GM11168 (cell line): ENCODE measurements around the gene KIRREL3.
"Not testable (repeated sequence)": the region's sequence is repeated elsewhere in the genome, so short reads cannot be mapped to it uniquely, and the experiment has no call there.

Experiments used
- in situ Hi-C: fragments of 300-500 bp; cut with MboI; formaldehyde crosslinking; loops from one replicate; pipeline ENCODE4 v1.12.0; 2022; ENCODE audit warnings: low sequenced_read_pairs; ENCODE audit not compliant: unreplicated experiment

Gene KIRREL3

DNA sequence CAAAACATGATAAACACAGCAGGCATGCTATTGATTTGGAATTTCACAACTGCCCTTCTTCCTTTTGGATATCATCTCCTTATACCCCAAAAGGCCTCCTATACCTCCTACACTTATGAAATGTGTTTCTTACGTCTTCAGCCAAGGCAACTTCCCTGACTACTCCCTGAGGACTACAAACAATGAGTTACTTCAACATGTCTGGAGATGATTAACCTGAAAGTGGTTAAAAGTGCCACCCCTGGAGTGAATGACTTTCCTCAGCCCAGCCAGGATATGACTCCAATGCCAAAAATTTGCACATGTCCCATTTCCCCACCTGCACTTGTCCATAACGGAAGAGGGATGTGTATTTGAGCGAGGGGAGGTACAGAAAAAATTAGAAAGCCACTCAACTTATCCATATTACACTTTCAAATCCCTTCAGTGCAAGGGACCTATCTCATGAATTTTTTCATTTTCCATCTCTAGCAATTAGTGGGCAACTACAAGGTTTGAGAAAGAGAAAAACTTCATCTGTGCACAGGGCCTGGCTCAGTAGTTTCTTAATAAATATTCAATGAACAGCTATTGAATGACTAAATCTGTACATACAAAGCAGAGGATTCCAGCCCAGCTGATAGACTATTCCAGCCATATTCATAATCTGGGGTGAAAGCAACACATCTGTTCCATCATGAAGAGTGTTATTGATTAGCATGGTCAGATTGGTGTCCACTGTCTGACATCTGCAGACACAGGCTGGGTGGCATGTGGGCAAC is 36.8 kb downstream of the KIRREL3 start:
- in situ Hi-C loops: no loop called here

DNA sequence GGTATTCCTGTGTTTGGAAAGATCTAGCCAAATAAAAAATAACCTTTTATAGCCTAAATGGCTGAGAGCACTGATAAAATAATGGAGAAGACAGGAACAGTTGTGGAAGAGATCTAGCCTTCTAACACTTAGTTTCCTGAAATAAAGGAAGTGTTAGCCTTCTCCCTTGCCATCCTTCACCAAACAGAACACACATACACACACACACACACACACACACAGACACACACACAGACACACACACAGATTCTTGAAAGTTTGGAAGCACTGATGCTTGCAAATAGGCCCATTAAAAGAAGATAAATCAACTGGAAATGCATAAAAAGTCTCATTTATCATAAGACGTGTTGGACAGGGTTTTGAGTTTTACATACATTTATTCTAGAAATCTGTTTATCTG is 37.5 kb downstream of the KIRREL3 start:
- in situ Hi-C loops: no loop called here

DNA sequence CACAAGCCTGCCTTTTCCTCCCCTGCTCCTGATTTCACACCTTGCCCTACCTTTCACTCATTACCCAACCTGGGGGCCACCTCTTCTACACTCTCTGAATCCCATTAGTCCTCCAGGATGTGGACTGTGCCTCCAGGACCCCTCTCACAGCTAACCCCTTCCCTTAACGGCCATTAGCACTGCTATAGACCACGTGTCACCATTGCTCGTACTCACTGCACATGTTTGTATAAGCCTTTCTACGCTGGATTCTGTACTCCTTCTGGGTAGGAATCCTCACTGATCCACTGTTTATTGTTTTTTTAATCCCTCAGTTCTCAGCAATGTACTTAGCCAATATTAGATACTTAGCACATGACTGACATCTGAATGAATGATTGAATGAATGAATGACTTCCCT is 40.9 kb downstream of the KIRREL3 start:
- in situ Hi-C loops: no loop called here

DNA sequence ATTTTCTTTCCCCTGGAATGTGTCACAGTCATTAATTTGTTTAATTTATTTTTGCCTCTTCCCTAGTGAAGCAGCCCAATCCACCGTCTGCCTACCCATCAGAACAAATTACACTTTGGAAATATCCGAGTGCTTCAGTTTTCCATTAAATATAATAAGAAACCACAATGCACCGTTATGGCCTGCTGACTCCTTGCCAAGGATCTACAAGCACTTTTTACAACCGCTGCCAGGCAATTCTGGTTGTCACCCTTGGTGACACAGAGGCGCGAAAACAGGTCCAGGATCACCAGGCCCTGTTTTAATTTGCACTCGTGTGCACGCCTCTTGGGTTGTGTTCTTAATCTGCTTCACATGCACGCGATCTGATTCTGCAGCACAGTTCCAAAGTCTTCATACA is 43.9 kb downstream of the KIRREL3 start:
- in situ Hi-C loops: no loop called here

DNA sequence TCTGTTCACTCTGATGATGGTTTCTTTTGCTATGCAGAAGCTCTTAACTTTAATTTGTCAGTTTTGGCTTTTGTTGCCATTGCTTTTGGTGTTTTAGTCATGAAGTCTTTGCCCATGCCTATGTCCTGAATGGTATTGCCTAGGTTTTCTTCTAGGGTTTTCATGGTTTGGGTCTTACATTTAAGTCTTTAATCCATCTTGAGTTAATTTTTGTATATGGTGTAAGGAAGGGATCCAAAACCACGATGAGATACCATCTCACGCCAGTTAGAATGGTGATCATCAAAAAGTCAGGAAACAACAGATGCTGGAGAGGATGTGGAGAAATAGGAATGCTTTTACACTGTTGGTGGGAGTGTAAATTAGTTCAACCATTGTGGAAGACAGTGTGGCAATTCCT is 48.0 kb downstream of the KIRREL3 start:
- in situ Hi-C loops: not testable (repeated sequence)

DNA sequence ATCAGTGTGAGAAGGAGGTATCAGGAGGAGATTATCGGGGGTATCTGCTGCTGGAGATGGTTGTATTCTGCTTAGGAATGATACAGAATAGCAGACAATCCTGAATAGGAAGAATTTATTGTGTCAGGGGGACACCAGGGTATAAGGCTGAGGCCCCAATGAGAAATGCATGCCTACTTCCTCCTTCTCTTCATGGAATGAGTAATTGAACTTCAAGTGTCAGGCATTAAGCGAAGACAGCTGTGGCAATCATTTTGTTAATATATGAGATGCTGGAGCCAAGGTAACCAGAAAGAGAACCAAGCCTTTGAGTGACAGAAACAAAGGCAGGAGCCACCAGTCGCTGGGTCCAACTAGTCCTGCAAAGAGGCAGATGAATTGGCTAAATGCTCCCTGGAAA is 49.1 kb downstream of the KIRREL3 start:
- in situ Hi-C loops: no loop called here

DNA sequence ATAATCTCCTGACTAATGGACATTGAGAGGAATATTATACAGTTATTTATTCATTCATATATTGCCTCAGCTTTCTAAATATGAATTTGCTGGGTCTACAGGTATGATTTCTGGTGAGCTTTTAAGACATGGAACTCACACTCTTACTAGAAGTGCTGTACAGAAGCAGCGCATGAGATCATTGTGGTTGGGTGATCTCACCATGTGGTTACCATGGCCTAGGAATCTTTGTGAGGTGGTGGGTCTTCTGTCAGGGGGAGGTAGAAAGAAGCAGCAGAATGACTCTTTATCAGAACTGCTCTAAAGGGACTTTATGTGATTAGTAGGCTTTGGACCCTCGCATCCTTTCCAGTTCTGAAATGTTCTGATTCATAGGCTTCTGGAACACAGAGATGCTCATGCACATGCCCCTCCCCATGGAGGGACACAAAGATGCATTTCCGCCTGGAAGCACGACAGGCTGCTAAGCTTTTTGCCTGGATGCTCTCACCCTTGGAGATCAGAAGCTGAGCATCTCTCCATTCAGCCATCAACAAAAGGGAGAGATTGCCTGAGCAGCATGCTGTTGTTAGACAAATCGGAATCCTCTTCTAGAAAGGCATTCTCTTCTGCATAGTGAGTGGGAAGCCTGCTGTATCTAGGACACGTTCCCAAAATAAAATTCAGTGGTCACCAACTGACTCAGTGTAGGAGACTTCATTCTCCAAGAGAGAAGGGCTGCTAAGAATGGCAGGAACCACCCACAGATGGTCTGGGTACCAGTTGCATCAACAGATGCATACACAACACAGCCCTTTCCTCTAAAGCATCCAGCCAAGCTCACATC is 51.3 kb downstream of the KIRREL3 start:
- in situ Hi-C loops: no loop called here

DNA sequence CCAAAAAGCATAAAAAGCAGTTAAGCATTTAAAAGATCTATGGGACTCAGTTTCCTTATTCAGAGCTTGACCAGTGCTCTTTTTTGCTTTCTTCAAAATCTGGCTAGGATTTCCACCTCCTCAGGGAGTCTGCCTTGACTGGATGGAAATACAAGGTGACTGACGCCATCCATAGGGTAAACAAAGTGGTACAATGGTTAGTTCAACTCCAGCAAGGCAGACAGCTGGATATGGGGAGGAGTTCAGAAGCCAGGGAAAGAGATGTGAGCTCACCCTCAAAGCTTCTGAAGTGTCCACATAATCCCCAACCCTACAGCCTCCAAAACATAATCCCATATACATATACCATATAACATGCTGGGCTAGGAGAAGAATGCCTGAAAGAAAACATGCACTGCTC is 52.0 kb downstream of the KIRREL3 start:
- in situ Hi-C loops: no loop called here

DNA sequence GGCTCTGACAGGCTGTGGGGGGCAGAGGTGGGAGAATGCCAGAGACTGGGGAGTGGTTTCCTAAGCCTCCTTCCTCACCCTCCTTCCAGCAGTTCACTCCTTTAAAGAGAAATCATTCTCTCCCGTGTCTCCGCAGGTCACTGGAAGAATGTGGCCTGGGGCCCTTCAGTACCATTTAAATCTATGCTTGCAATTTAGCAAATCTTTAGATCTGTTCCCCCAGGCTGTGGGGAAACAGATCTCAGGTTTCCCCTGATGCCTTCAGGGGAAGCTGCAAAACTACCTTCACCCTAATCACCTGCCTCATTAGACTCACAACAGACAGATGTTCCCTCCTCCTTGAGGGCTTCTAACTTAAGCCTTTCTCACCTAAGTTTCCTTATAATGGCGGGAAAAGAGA is 55.3 kb downstream of the KIRREL3 start:
- in situ Hi-C loops: no loop called here

DNA sequence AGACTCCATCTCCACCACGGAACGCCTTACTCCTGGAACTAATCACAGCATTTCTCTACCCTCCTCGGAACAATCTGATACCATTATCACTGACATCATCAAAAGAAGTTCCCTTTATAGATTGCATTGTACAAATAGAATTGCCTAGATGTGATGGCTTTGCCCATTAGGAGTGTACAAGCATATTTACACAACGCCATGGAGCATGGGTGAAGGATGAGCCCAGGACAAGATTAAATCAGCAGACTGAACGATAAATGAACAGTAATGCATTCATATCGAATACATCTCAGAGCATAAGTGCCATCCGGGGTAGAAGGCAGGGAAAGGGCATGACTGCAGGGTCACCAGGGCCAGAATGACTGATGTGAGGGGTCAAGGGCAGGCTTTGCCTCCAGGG is 57.3 kb downstream of the KIRREL3 start:
- in situ Hi-C loops: no loop called here

DNA sequence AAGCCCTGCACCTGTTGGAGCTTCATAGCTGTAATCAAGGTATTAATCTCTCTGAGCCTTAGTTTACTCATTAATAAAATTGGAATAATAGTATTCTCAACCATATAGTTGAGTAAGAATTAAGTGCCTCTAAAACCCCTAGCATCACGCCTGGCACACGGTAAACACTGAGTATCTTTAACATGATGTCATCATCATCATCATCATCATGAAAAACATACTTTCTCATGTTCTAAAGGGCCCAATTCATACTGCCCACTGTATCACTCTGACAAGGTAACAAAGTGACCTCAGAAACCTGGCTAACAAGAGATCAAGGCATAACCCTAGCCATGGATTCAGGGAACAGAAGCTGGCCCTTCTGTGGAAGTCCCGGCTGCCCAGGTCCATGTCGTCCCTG is 58.4 kb downstream of the KIRREL3 start:
- in situ Hi-C loops: no loop called here

DNA sequence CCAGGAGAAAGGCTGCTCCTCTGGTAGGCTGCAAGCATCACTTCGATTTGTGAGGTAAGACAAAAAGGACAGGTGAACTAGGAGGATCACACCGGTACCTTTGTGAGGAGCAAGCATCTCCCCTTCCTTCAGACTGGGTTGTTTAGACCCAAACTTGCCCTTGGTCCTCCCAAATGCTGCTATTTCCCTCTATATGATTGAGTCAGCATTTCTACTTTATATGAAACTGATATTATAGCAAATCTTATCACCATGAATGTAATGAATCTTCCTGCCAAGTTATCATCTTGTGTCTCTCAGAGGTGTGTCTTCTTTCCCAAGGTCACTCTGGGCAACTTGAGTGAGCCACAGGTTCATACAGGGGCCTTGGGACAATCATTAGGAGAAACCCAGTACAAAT is 61.0 kb downstream of the KIRREL3 start:
- in situ Hi-C loops: no loop called here

DNA sequence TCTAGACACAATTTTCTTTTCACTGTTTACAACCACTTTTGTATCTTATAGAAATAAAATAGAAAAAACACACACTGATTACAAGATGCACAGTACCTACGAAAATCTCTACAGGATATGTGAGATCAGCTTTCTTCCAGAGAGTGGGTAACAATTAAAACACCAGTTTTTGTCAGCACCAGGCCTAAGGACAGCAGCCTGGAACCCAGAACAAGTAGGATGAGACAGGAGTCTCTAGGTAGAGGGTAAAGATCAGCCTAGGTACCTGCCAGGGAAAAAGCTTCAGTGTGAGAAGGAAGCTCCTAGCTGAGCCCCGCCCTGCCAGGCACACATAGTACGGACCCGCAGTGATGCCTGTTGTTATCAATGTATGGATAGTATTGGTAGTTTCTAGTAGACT is 61.9 kb downstream of the KIRREL3 start:
- in situ Hi-C loops: no loop called here

DNA sequence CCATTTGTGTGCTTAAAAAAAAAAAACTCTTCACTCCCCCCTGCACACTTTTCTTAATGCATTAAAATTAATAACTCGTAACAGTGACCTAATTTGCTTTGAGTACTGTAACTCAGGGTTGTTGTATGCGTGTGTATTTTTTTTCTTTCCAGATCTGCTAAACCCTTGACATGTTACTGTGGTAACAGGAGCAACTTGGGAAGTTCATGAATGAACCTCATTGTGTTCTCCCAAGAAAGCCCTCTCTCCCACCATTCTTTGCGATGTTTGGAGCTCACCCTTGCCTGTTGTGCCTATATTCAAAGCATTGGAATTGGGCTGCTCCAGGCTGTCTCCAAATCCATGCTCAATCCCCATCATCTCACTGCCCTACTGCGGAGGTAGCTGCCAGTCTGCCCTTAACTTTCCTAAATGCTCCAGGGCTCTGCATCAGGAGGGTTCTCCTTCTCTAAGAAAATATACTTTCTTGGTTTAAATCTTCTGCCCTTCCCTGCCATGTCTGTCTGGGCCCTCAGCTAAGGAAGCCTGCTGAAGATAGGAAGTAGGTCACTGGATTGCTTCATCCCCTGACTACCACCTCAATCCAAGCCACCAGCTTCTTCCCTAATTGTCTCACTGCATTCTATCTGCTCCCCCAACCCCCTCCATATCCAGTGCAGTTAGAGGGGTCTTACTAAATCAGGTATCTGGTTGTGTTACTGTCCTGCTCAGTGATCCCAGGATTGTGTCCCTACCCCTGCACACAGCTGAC is 70.3 kb downstream of the KIRREL3 start:
- in situ Hi-C loops: no loop called here

DNA sequence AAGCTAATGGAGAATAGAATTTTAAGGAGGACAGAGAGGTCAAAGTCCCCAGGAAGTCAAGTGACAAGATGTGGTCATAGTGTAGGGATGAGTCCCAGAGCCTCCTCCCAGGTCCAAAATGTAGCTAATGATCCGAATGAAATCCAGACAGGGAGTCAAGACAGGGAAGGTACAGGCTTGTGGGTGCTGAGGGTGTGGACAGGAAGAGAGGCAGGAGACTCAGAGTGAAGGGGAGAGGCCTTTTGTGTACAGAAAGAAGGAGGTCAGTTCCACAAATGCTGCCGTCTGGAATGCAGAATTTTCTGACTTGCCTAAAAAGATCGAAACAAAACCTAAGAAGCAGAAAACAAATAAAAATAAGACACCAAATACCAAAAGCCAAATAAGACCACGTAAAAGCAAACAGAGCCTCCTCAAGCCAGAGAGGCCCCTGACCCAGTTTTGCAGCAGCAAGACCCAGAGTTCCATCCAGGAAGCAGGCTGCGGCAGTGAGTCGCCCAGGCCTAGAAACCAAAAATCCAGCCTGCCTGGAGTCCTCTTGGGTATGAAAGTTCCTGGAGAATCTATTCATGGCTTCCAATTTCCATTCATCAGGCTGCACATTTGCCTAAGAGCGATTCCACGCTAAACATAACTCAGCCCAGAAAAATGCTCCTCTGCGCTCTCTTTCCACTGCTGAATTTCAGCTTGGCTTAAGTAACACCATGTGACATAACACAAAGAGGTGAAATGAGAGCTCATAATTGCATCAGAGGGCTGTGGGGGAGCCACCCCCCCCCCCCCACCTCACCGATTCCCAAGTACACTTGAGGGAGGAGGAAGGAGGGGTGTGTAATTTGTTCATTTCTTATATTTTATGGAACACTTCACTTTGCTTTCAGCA is 71.2 kb downstream of the KIRREL3 start:
- in situ Hi-C loops: no loop called here

DNA sequence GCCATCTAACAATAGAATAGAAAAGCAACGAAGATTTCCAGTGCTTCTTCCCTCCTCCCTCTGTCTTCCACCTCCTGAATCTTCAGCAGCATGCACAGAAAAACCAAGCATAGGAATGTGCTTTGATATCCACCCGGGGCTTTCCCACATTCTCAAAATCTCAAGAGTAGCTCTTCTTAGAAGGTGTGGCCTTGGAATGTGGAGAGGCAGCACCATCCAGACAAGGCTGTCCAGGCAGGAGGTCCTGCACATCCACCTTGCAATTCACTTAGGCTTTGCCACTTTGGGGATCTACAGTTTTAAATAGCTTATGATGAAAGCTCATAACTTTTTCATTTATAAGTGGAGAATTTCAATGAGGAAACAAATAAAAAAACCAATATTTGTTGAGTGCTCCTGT is 72.9 kb downstream of the KIRREL3 start:
- in situ Hi-C loops: no loop called here

DNA sequence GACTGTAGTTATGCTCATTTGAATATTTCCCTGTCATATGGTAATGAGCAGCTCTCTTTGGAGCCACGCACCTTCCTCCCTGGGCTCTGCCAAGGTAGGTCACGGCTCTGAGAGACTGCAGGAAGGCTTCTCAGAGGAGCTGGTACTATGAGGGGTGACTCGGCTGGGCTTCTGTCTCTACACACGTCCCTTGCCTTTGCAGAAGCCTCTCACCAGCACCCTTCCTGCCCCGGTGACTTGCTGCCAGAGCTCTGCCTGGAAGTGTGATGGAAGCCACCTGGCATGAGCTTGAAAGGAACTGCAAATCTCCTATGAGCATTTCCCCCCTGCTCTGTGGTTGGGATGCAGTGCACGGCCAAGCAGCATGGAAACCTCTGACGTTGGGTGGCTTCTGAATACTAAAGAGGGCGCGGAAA is 74.2 kb downstream of the KIRREL3 start:
- in situ Hi-C loops: no loop called here

DNA sequence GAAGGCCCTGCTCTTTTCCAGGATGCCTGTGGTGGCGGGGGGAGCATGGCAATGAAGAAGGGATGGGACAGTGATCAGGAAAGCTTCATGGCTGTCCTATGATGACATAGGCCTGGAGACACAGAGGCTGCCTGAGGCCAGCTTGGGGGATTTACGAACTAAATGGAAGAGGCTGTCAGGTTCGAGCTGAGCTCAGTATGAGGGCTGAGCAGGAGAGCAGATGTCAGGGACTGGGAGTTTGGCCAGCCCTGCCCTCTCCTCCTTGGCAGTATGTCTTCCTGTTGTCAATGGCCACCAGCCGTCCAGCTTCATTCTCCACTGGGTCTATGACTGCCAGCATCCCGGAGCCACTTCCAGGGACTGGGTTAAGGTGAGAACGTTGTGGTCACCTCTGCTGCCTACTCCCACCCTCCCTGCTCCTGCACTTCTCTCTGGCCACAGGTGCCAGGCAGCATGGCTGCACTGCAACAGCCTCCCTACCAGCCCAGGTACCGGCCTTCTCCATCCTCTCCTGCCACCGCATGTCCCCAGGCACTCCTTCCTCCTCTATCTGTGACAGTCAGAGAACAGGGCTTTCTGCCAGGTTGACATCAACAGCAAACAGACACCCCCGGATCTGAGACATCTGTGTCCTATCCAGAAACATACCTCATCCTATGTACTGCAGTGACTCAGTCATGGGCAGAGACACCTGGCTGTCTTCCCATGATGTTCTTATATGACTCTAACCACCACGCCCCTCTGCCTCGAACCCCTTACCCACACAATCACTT is 75.1 kb downstream of the KIRREL3 start:
- in situ Hi-C loops: no loop called here

DNA sequence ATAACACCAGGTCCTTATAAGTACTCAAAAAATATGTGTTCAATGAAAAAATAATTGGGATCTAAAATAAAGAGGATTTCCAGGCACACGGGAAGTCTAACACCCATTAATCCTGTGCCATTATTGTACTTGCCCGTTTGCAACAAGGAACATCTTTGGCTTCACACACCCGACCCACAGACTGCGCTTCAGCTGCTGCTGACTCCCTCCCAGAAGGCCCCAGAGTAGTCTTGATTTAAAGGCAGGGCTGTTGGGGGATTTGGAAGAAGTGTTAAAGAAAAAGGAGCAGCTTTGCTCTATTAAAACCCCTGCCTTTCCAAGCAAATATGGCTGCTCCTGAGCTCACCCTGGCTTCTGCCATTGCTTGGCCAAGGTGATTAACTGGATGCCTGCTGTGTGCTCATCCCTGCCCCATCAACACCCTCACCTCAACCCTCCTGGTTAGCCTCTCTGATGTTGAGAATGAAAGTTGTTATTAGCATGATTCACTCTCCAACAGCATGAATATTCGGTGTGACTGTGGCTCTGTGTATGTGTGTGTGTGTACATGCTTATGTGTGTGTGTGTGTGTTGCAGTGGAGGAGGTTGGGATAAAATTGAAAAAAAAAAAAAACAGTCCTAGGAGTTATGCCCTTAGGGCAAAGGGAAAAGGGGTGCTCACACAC is 76.1 kb downstream of the KIRREL3 start:
- in situ Hi-C loops: no loop called here
